Measurements from ENCODE around the gene PRDX5.

The PRDX5 gene

GRCh38 chr11:64290352-64291261 lies 27.3 kb upstream of the PRDX5 start:
- no peak for DNase-seq

- DNase-seq: no peak
Measured at GRCh38 chr11:64291262-64291751, 26.6 kb upstream of the PRDX5 start, which contains the start of gene KCNK4. Gene KCNK4 (plus strand): TSS chr11:64291302. CDS start chr11:64293019, 1,717 bp downstream.

GRCh38 chr11:64291752-64292459 lies 26.0 kb upstream of the PRDX5 start:
- no peak for DNase-seq

GRCh38 chr11:64292460-64293254 lies 25.3 kb upstream of the PRDX5 start:
- DNase-seq: no peak

- no peak for DNase-seq
Measured at GRCh38 chr11:64294774-64295173, 23.1 kb upstream of the PRDX5 start.

GRCh38 chr11:64295760-64296159 lies 22.2 kb upstream of the PRDX5 start:
- DNase-seq: no peak

GRCh38 chr11:64296236-64296635 lies 21.7 kb upstream of the PRDX5 start:
- DNase-seq: no peak

GRCh38 chr11:64296830-64297698 lies 20.9 kb upstream of the PRDX5 start:
- no peak for DNase-seq

- DNase-seq: no peak
Measured at GRCh38 chr11:64297699-64298358, 20.1 kb upstream of the PRDX5 start.

GRCh38 chr11:64298966-64299846 lies 18.7 kb upstream of the PRDX5 start:
- DNase-seq: no peak

- DNase-seq: no peak
Measured at GRCh38 chr11:64299847-64300648, 17.9 kb upstream of the PRDX5 start, which contains the start of gene CATSPERZ. Gene CATSPERZ (plus strand): TSS chr11:64300358. CDS start chr11:64300411, 53 bp downstream.

GRCh38 chr11:64303109-64304031 lies 14.6 kb upstream of the PRDX5 start:
- DNase-seq: no peak

- no peak for DNase-seq
Measured at GRCh38 chr11:64304032-64304315, 13.9 kb upstream of the PRDX5 start.

GRCh38 chr11:64304316-64305072 lies 13.4 kb upstream of the PRDX5 start:
- peak; percentile 92 for DNase-seq

GRCh38 chr11:64305075-64305690 lies 12.7 kb upstream of the PRDX5 start, which contains the start of gene ESRRA:
Gene ESRRA (plus strand): TSS chr11:64305524. CDS start chr11:64307180, 1,656 bp downstream.
- DNase-seq: peak; percentile 97

- DNase-seq: peak; percentile 45
Measured at GRCh38 chr11:64305691-64306562, 12.0 kb upstream of the PRDX5 start.
